OCI-LY7 (cell line): ENCODE measurements around the gene CDSN. TPM values are rescaled to one million over a fixed set of nuclear protein-coding genes. Genes with fewer than 3 reads are reported as not detected.
"Not testable (repeated sequence)": the region's sequence is repeated elsewhere in the genome, so short reads cannot be mapped to it uniquely, and the experiment has no call there.

Source experiments
- BruUV-seq: library from RNA; stranded (reverse); fragments of 400-500 nt; replicated peaks from 2 replicates; lab custom pipeline; 2021; lab: Mats Ljungman, UMichigan
- CTCF ChIA-PET: fragments of 300-600 bp; sonication (Branson Sonifier 250); formaldehyde crosslinking; loops from one replicate; lab custom pipeline; 2022; ENCODE audit warnings: antibody characterized with exemption; ENCODE audit not compliant: unreplicated experiment; lab: Charles Lee
- POLR2A ChIA-PET: fragments of 300-600 bp; sonication (Branson Sonifier 250); formaldehyde crosslinking; loops from one replicate; lab custom pipeline; 2022; ENCODE audit warnings: antibody characterized with exemption; lab: Charles Lee
- DNase-seq: peaks from one replicate; pipeline ENCODE4 v3.0.0-alpha.2; 2015; ENCODE audit warnings: low spot score
- H2AFZ ChIP-seq: fragments of 200-600 bp; sonication (generic), shearing (Covaris generic); 2 replicates; pipeline ENCODE4 v1.6.1; 2014; ENCODE audit warnings: mild to moderate bottlenecking, antibody characterized with exemption, low read length, moderate library complexity
- H3K27ac ChIP-seq: fragments of 200-600 bp; sonication (generic); 2 replicates; pipeline ENCODE4 v1.5.1; 2014; ENCODE audit warnings: mixed run types, low read depth, mild to moderate bottlenecking, moderate library complexity, low read length, inconsistent platforms; ENCODE audit not compliant: poor library complexity, severe bottlenecking
- H3K36me3 ChIP-seq: fragments of 200-600 bp; sonication (generic); 2 replicates; pipeline ENCODE4 v1.6.1; 2014; ENCODE audit warnings: mild to moderate bottlenecking, antibody characterized with exemption, low read length, moderate library complexity, mixed read lengths; ENCODE audit not compliant: insufficient read depth
- H3K4me1 ChIP-seq: fragments of 200-600 bp; sonication (generic); 2 replicates; pipeline ENCODE4 v1.5.1; 2014; ENCODE audit warnings: mild to moderate bottlenecking, low read length; ENCODE audit not compliant: insufficient read depth, poor library complexity, severe bottlenecking
- H3K4me2 ChIP-seq: fragments of 200-600 bp; sonication (generic); 2 replicates; pipeline ENCODE4 v1.6.1; 2014; ENCODE audit warnings: mild to moderate bottlenecking, low read length
- H3K4me3 ChIP-seq: fragments of 200-600 bp; sonication (generic); 2 replicates; pipeline ENCODE4 v1.5.1; 2014; ENCODE audit warnings: mild to moderate bottlenecking, low read depth, low read length; ENCODE audit not compliant: poor library complexity, severe bottlenecking
- H3K79me2 ChIP-seq: fragments of 200-600 bp; sonication (generic); 2 replicates; pipeline ENCODE4 v1.6.1; 2016; ENCODE audit warnings: low read depth, mild to moderate bottlenecking, low read length, moderate library complexity, mixed read lengths; ENCODE audit not compliant: insufficient read depth
- H3K9me2 ChIP-seq: fragments of 200-600 bp; sonication (generic); 2 replicates; pipeline ENCODE4 v1.6.1; 2016; ENCODE audit warnings: mild to moderate bottlenecking, low read length, mixed read lengths; ENCODE audit not compliant: insufficient read depth
- H3K9me3 ChIP-seq: fragments of 200-600 bp; sonication (generic); 2 replicates; pipeline ENCODE4 v1.6.1; 2014; ENCODE audit warnings: mild to moderate bottlenecking, mixed run types, low read length, mixed read lengths
- H4K20me1 ChIP-seq: fragments of 200-600 bp; sonication (generic); 2 replicates; pipeline ENCODE4 v1.6.1; 2014; ENCODE audit warnings: mild to moderate bottlenecking, antibody characterized with exemption, low read length, moderate library complexity, mixed read lengths; ENCODE audit not compliant: insufficient read depth
- EZH2phosphoT487 ChIP-seq: fragments of 200-600 bp; sonication (generic); IDR thresholded peaks from 2 replicates; pipeline ENCODE4 v1.6.1; 2018; ENCODE audit warnings: low read depth, borderline replicate concordance, mild to moderate bottlenecking, mixed run types, antibody characterized with exemption, low read length, moderate library complexity, mixed read lengths
- intact Hi-C: fragments of 100-400 bp; cut with micrococcal nuclease; formaldehyde crosslinking; loops from one replicate; pipeline ENCODE4 v1.10.0; 2022; ENCODE audit not compliant: unreplicated experiment
- small RNA-seq: library from RNA; depleted of rRNA; stranded (forward); fragments of <200 nt; gene quantifications from one replicate; pipeline ENCODE3, GENCODE V24; 2014
- total RNA-seq, 2 experiments: library from RNA; depleted of rRNA in 1 of 2; stranded (reverse); fragments of >200 nt in 1 of 2; shearing (Covaris generic) in 1 of 2; gene quantifications; 2 replicates each; pipeline ENCODE4 v1.2.3, GENCODE V29; 2014 to 2022
- TF ChIP-seq, protein P1 (sequence below): fragments of 200-600 bp; sonication (generic); conservative IDR thresholded peaks from 2 replicates; pipeline ENCODE4 v1.5.1; 2014; ENCODE audit warnings: mild to moderate bottlenecking, antibody characterized with exemption, low read length, moderate library complexity, mixed read lengths

Gene CDSN
- total RNA-seq, 2 experiments from 2014 or later = not detected

DNA sequence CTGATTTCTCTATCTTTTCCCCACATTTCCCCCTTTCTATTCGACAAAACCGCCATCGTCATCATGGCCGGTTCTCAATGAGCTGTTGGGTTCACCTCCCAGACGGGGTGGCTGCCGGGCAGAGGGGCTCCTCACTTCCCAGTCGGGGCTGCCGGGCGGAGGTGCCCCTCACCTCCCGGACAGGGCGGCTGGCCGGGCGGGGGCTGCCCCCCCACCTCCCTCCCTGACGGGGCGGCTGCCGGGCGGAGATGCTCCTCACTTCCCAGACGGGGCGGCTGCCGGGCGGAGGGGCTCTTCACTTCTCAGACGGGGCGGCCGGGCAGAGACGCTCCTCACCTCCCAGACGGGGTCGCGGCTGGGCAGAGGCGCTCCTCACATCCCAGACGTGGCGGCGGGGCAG lies 53.2 kb downstream of the CDSN start:
- H3K79me2 ChIP-seq, H3K4me3 ChIP-seq, DNase-seq, H3K9me2 ChIP-seq, H3K9me3 ChIP-seq, H3K4me1 ChIP-seq, H2AFZ ChIP-seq, CTCF ChIA-PET, H3K27ac ChIP-seq, H3K36me3 ChIP-seq, intact Hi-C loops, H3K4me2 ChIP-seq, BruUV-seq, H4K20me1 ChIP-seq: not testable (repeated sequence)
- POLR2A ChIA-PET = interaction anchor here (0.6 kb wide), 1 partner anchor 122 kb away, joined by 3 read pairs; no protein-coding TSS in a partner anchor

DNA sequence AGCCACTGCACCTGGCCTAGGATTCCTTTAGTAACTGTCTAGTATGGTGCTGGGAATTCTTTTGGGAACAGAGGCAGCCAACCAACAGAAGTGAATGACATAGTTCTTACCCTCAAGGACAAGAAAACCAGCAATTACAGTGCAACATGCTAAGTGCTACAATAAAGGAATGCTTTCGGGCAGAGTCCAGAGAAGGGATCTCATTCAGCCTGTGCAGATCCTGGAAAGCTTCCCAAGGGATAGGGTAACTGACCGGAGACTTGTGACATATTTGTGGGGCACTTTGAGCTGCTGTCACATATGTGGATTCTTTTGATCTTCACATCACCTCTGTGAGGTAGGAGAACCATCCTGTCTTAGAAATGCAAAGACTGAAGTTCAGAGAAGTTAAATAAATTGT lies 54.7 kb downstream of the CDSN start:
- TF ChIP-seq, protein P1, sequence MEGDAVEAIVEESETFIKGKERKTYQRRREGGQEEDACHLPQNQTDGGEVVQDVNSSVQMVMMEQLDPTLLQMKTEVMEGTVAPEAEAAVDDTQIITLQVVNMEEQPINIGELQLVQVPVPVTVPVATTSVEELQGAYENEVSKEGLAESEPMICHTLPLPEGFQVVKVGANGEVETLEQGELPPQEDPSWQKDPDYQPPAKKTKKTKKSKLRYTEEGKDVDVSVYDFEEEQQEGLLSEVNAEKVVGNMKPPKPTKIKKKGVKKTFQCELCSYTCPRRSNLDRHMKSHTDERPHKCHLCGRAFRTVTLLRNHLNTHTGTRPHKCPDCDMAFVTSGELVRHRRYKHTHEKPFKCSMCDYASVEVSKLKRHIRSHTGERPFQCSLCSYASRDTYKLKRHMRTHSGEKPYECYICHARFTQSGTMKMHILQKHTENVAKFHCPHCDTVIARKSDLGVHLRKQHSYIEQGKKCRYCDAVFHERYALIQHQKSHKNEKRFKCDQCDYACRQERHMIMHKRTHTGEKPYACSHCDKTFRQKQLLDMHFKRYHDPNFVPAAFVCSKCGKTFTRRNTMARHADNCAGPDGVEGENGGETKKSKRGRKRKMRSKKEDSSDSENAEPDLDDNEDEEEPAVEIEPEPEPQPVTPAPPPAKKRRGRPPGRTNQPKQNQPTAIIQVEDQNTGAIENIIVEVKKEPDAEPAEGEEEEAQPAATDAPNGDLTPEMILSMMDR = no peak
- no peak for TF ChIP-seq EZH2phosphoT487
- no peak overlapping the region for H3K4me2 ChIP-seq

More for the DNA sequence above, 54.7 kb downstream of the CDSN start:
- DNase-seq = no peak
- Histone ChIP-seq H3K4me1 (no peaks in the 10 kb centered on the region), H3K79me2 (no peaks in the 10 kb centered on the region), H3K9me3 (no peaks in the 10 kb centered on the region), H3K9me2 (no peaks in the 10 kb centered on the region), H2AFZ (no peak overlapping the region), H3K27ac (no peak overlapping the region), H3K36me3 (no peaks in the 10 kb centered on the region), H3K4me3 (no peak overlapping the region), H4K20me1 (no peaks in the 10 kb centered on the region)
- BruUV-seq = no TSS peak
- ChIA-PET CTCF (no interaction called here), POLR2A (no interaction called here)
- intact Hi-C loops = no loop called here

Small RNA genes within 50 kb of the gene (small RNA-seq; reads per million reads assigned to genes)
- gene POLR2LP1 (not detected), gene RNU6-1133P (0.21 reads per million)

Other genes with a start within 250 kb of the CDSN start
- 14.0 and 15.4 TPM in 2 replicates for gene DDR1, start 235.9 kb downstream of the CDSN start, total RNA-seq (2014; rRNA removed; shearing (Covaris generic))
- 24.6 and 30.3 TPM in 2 replicates for gene DDR1, start 235.9 kb downstream of the CDSN start, total RNA-seq (2022)
- gene GTF2H4, start 212.2 kb downstream of the CDSN start, total RNA-seq (2014; rRNA removed; shearing (Covaris generic)) = 30.5 and 38.4 TPM in 2 replicates
- gene GTF2H4, start 212.2 kb downstream of the CDSN start, total RNA-seq (2022) = 45.8 and 48.7 TPM in 2 replicates
- 71.4 and 81.8 TPM in 2 replicates for gene VARS2, start 206.2 kb downstream of the CDSN start, total RNA-seq (2014; rRNA removed; shearing (Covaris generic))
- gene VARS2, start 206.2 kb downstream of the CDSN start, total RNA-seq (2022) = 98.9 and 105 TPM in 2 replicates
- not detected in 2 replicates for gene SFTA2, start 188.3 kb downstream of the CDSN start, total RNA-seq (2014; rRNA removed; shearing (Covaris generic))
- gene SFTA2, start 188.3 kb downstream of the CDSN start, total RNA-seq (2022) = not detected in 2 replicates
- not detected in 2 replicates for gene MUCL3, start 179.5 kb downstream of the CDSN start, total RNA-seq (2014; rRNA removed; shearing (Covaris generic))
- not detected in 2 replicates for gene MUCL3, start 179.5 kb downstream of the CDSN start, total RNA-seq (2022)
- not detected in 2 replicates for gene MUC21, start 136.7 kb downstream of the CDSN start, total RNA-seq (2014; rRNA removed; shearing (Covaris generic))
- not detected in 2 replicates for gene MUC21, start 136.7 kb downstream of the CDSN start, total RNA-seq (2022)
- not detected in 2 replicates for gene MUC22, start 110.0 kb downstream of the CDSN start, total RNA-seq (2014; rRNA removed; shearing (Covaris generic))
- not detected in 2 replicates for gene MUC22, start 110.0 kb downstream of the CDSN start, total RNA-seq (2022)
- gene C6orf15, start 7.9 kb downstream of the CDSN start, total RNA-seq (2014; rRNA removed; shearing (Covaris generic)) = not detected in 2 replicates
- gene C6orf15, start 7.9 kb downstream of the CDSN start, total RNA-seq (2022) = not detected in 2 replicates
- not detected in 2 replicates for gene PSORS1C1, start 5.6 kb downstream of the CDSN start, total RNA-seq (2014; rRNA removed; shearing (Covaris generic))
- not detected in 2 replicates for gene PSORS1C1, start 5.6 kb downstream of the CDSN start, total RNA-seq (2022)
- gene PSORS1C2, start 18.6 kb upstream of the CDSN start, total RNA-seq (2014; rRNA removed; shearing (Covaris generic)) = not detected in 2 replicates
- gene PSORS1C2, start 18.6 kb upstream of the CDSN start, total RNA-seq (2022) = not detected in 2 replicates
- gene CCHCR1, start 37.4 kb upstream of the CDSN start, total RNA-seq (2014; rRNA removed; shearing (Covaris generic)) = 23.9 and 33.0 TPM in 2 replicates
- gene CCHCR1, start 37.4 kb upstream of the CDSN start, total RNA-seq (2022) = 31.5 and 33.0 TPM in 2 replicates
- gene TCF19, start 38.1 kb upstream of the CDSN start, total RNA-seq (2014; rRNA removed; shearing (Covaris generic)) = 61.6 and 63.2 TPM in 2 replicates
- gene TCF19, start 38.1 kb upstream of the CDSN start, total RNA-seq (2022) = 54.5 and 56.7 TPM in 2 replicates
- 0.44 TPM in 1 of 2 replicates, not detected in the other for gene POU5F1, start 50.2 kb upstream of the CDSN start, total RNA-seq (2014; rRNA removed; shearing (Covaris generic))
- 0.86 and 1.4 TPM in 2 replicates for gene POU5F1, start 50.2 kb upstream of the CDSN start, total RNA-seq (2022)
- gene HLA-C, start 151.6 kb upstream of the CDSN start, total RNA-seq (2014; rRNA removed; shearing (Covaris generic)) = 333 and 406 TPM in 2 replicates
- gene HLA-C, start 151.6 kb upstream of the CDSN start, total RNA-seq (2022) = 404 and 419 TPM in 2 replicates
- gene HLA-B, start 236.7 kb upstream of the CDSN start, total RNA-seq (2014; rRNA removed; shearing (Covaris generic)) = 223 and 258 TPM in 2 replicates
- gene HLA-B, start 236.7 kb upstream of the CDSN start, total RNA-seq (2022) = 238 and 309 TPM in 2 replicates